GM23338 (cell line): Measurements from ENCODE around the gene MALRD1. TPM values are rescaled to one million over a fixed set of nuclear protein-coding genes. Genes with fewer than 3 reads are reported as not detected.

ENCODE experiments used
- ATAC-seq: fragments of 200-7000 bp; cut with Tn5 transposase; 3 replicates; pipeline ENCODE4 v1.9.1; 2020
- DNase-seq: peaks from one replicate; pipeline ENCODE4 v3.0.0-alpha.2; 2015; ENCODE audit warnings: low spot score
- H2AFZ ChIP-seq: fragments of 200-600 bp; sonication (generic); 2 replicates; pipeline ENCODE4 v1.8.0; 2016; ENCODE audit warnings: antibody characterized with exemption, mild to moderate bottlenecking, moderate library complexity
- H3F3A ChIP-seq: fragments of 200-600 bp; sonication (generic); replicated peaks from 2 replicates; pipeline ENCODE4 v1.8.0; 2017; ENCODE audit warnings: antibody characterized with exemption, mixed run types, low read depth
- H3K27ac ChIP-seq: fragments of 200-600 bp; sonication (generic); 2 replicates; pipeline ENCODE4 v1.6.1; 2016; ENCODE audit warnings: low read depth
- H3K27me3 ChIP-seq: fragments of 200-600 bp; sonication (generic); 2 replicates; pipeline ENCODE4 v1.8.0; 2016; ENCODE audit warnings: mild to moderate bottlenecking, mixed run types, moderate library complexity; ENCODE audit not compliant: insufficient read depth
- H3K36me3 ChIP-seq: fragments of 200-600 bp; sonication (generic); 2 replicates; pipeline ENCODE4 v1.8.0; 2016; ENCODE audit warnings: mild to moderate bottlenecking; ENCODE audit not compliant: insufficient read depth
- H3K4me1 ChIP-seq: fragments of 200-600 bp; sonication (generic); 2 replicates; pipeline ENCODE4 v1.8.0; 2016; ENCODE audit warnings: mild to moderate bottlenecking, moderate library complexity; ENCODE audit not compliant: insufficient read depth
- H3K4me2 ChIP-seq: fragments of 200-600 bp; sonication (generic); 2 replicates; pipeline ENCODE4 v1.7.1; 2017; ENCODE audit warnings: mixed run types
- H3K4me3 ChIP-seq: fragments of 200-600 bp; sonication (generic); 2 replicates; pipeline ENCODE4 v1.6.1; 2016; ENCODE audit warnings: mixed run types
- H3K79me2 ChIP-seq: fragments of 200-600 bp; sonication (generic); replicated peaks from 2 replicates; pipeline ENCODE4 v1.8.0; 2017; ENCODE audit warnings: mild to moderate bottlenecking; ENCODE audit not compliant: insufficient read depth
- H3K9me2 ChIP-seq: fragments of 200-600 bp; sonication (generic); 2 replicates; pipeline ENCODE4 v1.8.0; 2017; ENCODE audit not compliant: insufficient read depth
- H4K20me1 ChIP-seq: fragments of 200-600 bp; sonication (generic); replicated peaks from 2 replicates; pipeline ENCODE4 v1.8.0; 2017; ENCODE audit warnings: mild to moderate bottlenecking; ENCODE audit not compliant: insufficient read depth
- H3K27ac Mint-ChIP-seq: 2 replicates; pipeline ENCODE4 v1.8.0; 2020; ENCODE audit warnings: inconsistent platforms, mild to moderate bottlenecking, moderate library complexity, mixed read lengths
- H3K27me3 Mint-ChIP-seq: 3 replicates; pipeline ENCODE4 v1.8.0; 2022; ENCODE audit warnings: low read depth, mild to moderate bottlenecking, moderate library complexity, mixed read lengths, inconsistent platforms; ENCODE audit not compliant: insufficient read depth, poor library complexity
- H3K36me3 Mint-ChIP-seq: 3 replicates; pipeline ENCODE4 v1.8.0; 2021; ENCODE audit warnings: low read depth, mild to moderate bottlenecking, inconsistent platforms, moderate library complexity, mixed read lengths
- H3K4me1 Mint-ChIP-seq: 3 replicates; pipeline ENCODE4 v1.8.0; 2020; ENCODE audit warnings: mild to moderate bottlenecking, inconsistent platforms, mixed read lengths
- H3K4me3 Mint-ChIP-seq: 3 replicates; pipeline ENCODE4 v1.8.0; 2021; ENCODE audit warnings: moderate library complexity, mild to moderate bottlenecking, inconsistent platforms, mixed read lengths
- H3K9me3 Mint-ChIP-seq: 3 replicates; pipeline ENCODE4 v1.8.0; 2020; ENCODE audit warnings: moderate library complexity, mild to moderate bottlenecking, inconsistent platforms, mixed read lengths
- EZH2 ChIP-seq: fragments of 200-600 bp; sonication (generic); IDR thresholded peaks from one replicate; pipeline ENCODE4 v1.8.0; 2017; ENCODE audit warnings: antibody characterized with exemption, mild to moderate bottlenecking, low read depth; ENCODE audit not compliant: unreplicated experiment
- EZH2phosphoT487 ChIP-seq: fragments of 200-600 bp; sonication (generic); IDR thresholded peaks from one replicate; pipeline ENCODE4 v1.8.1; 2018; ENCODE audit warnings: antibody characterized with exemption; ENCODE audit not compliant: unreplicated experiment
- JUNB ChIP-seq: IDR thresholded peaks from one replicate; pipeline ENCODE4 v1.6.1; 2016; ENCODE audit warnings: antibody characterized with exemption; ENCODE audit not compliant: unreplicated experiment
- NANOG ChIP-seq: IDR thresholded peaks from 2 replicates; pipeline ENCODE4 v1.6.1; 2016; ENCODE audit warnings: antibody characterized with exemption, borderline replicate concordance
- POLR2AphosphoS5 ChIP-seq: IDR thresholded peaks from 2 replicates; pipeline ENCODE4 v1.6.1; 2016; ENCODE audit warnings: antibody characterized with exemption, low read depth
- STAT1 ChIP-seq: IDR thresholded peaks from one replicate; pipeline ENCODE4 v1.6.1; 2016; ENCODE audit warnings: antibody characterized with exemption; ENCODE audit not compliant: unreplicated experiment
- ZNF114 ChIP-seq: fragments of 250-450 bp; sonication (Bioruptor Pico); IDR thresholded peaks from 2 replicates; pipeline ENCODE4 v1.5.0; 2020; ENCODE audit warnings: mild to moderate bottlenecking, moderate library complexity
- ZNF331 ChIP-seq: fragments of 250-450 bp; sonication (Bioruptor Pico); IDR thresholded peaks from 2 replicates; pipeline ENCODE4 v1.5.0; 2020; ENCODE audit warnings: low read depth, mild to moderate bottlenecking, moderate library complexity
- polyA plus RNA-seq: library from polyadenylated mRNA; unstranded; fragments of >200 nt; fragmentation: Nextera tagmentation; extraction: Ambion mirVana; gene quantifications from 2 replicates; pipeline ENCODE4 v1.2.1, GENCODE V29; 2016
- total RNA-seq: library from RNA; depleted of rRNA; stranded (reverse); fragments of >200 nt; shearing (Covaris generic); gene quantifications from 2 replicates; pipeline ENCODE4 v1.2.3, GENCODE V29; 2014
- TF ChIP-seq, protein P1 (sequence below), 2 experiments: fragments of 200-600 bp in 1 of 2; sonication (generic) in 1 of 2; conservative IDR thresholded peaks; 2 replicates each; pipeline versions ENCODE4 v1.5.1 to v1.6.1; 2016 to 2017; ENCODE audit warnings: antibody characterized with exemption in 2 of 2, low read depth in 2 of 2, mild to moderate bottlenecking in 2 of 2, moderate library complexity in 1 of 2
- TF ChIP-seq, protein P2 (sequence below): IDR thresholded peaks from one replicate; pipeline ENCODE4 v1.6.1; 2018; ENCODE audit warnings: antibody characterized with exemption; ENCODE audit not compliant: unreplicated experiment

The MALRD1 gene
- total and polyA plus RNA-seq, 2 experiments from 2014 or later: 0.42 to 1.9 TPM

DNA sequence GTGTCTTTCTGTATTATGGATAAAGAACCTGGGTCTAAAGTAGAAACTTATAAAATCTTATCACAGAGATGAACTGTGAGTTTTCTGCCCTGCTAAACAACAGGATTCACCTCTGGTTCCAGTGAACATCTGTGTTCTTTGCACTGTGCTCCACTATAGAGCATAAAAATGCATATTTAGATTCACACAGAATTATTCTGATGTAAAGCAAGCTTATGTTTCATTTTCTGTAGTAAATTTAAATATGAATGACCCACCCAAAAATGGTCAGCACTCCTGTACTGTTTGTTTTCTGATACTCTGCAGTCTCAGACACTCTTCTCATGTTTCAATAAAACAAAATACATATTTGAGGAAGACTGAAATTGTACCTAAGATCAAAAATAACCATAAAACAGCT is 563.2 kb downstream of the MALRD1 start (continued):
- TF ChIP-seq, protein P1, sequence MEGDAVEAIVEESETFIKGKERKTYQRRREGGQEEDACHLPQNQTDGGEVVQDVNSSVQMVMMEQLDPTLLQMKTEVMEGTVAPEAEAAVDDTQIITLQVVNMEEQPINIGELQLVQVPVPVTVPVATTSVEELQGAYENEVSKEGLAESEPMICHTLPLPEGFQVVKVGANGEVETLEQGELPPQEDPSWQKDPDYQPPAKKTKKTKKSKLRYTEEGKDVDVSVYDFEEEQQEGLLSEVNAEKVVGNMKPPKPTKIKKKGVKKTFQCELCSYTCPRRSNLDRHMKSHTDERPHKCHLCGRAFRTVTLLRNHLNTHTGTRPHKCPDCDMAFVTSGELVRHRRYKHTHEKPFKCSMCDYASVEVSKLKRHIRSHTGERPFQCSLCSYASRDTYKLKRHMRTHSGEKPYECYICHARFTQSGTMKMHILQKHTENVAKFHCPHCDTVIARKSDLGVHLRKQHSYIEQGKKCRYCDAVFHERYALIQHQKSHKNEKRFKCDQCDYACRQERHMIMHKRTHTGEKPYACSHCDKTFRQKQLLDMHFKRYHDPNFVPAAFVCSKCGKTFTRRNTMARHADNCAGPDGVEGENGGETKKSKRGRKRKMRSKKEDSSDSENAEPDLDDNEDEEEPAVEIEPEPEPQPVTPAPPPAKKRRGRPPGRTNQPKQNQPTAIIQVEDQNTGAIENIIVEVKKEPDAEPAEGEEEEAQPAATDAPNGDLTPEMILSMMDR (conservative IDR thresholded peaks at IDR 0.05; ENCODE audit: low read depth in 2 of 2): no peak
- no peak for TF ChIP-seq ZNF114 (CRISPR knock-in tag)
- no peak for TF ChIP-seq NANOG

DNA sequence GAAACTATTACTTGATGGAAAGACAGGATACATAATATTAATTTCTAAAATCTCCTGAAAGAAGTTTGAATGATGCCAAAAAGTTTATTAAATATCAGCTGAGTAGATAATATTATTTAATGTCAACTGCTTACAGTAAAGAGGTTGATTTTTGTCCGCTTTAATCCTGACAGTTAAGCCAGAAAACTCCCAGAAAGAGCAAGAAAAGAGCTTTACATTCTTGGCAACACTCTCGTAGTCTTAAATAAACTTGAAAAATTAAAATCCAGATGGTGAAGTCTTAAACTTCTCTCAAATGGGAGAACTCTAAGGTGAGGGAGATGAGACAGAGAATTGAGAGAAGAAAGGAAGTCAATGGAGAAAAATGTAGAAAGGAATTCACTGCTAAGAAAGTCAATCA is 568.4 kb downstream of the MALRD1 start:
- Histone ChIP-seq H3K79me2 (no peaks in the 10 kb centered on the region), H3K36me3 (no peaks in the 10 kb centered on the region), H3K9me2 (no peaks in the 10 kb centered on the region), H3F3A (no peaks in the 10 kb centered on the region), H4K20me1 (no peaks in the 10 kb centered on the region), H3K27ac (no peak overlapping the region), H2AFZ (no peak overlapping the region), H3K4me1 (no peaks in the 10 kb centered on the region), H3K4me3 (no peak overlapping the region), H3K27me3 (no peaks in the 10 kb centered on the region), H3K4me2 (no peak overlapping the region)
- TF ChIP-seq STAT1 (no peak), NANOG (no peak), POLR2AphosphoS5 (no peak), ZNF114 (CRISPR knock-in tag) (no peak), JUNB (no peak), ZNF331 (CRISPR knock-in tag) (no peak), EZH2phosphoT487 (no peak), EZH2 (no peak)
- TF ChIP-seq, protein P2, sequence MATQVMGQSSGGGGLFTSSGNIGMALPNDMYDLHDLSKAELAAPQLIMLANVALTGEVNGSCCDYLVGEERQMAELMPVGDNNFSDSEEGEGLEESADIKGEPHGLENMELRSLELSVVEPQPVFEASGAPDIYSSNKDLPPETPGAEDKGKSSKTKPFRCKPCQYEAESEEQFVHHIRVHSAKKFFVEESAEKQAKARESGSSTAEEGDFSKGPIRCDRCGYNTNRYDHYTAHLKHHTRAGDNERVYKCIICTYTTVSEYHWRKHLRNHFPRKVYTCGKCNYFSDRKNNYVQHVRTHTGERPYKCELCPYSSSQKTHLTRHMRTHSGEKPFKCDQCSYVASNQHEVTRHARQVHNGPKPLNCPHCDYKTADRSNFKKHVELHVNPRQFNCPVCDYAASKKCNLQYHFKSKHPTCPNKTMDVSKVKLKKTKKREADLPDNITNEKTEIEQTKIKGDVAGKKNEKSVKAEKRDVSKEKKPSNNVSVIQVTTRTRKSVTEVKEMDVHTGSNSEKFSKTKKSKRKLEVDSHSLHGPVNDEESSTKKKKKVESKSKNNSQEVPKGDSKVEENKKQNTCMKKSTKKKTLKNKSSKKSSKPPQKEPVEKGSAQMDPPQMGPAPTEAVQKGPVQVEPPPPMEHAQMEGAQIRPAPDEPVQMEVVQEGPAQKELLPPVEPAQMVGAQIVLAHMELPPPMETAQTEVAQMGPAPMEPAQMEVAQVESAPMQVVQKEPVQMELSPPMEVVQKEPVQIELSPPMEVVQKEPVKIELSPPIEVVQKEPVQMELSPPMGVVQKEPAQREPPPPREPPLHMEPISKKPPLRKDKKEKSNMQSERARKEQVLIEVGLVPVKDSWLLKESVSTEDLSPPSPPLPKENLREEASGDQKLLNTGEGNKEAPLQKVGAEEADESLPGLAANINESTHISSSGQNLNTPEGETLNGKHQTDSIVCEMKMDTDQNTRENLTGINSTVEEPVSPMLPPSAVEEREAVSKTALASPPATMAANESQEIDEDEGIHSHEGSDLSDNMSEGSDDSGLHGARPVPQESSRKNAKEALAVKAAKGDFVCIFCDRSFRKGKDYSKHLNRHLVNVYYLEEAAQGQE: no peak
- DNase-seq: no peak
- Mint-ChIP-seq H3K4me3 (no peak overlapping the region), H3K9me3 (0 out of 3 replicates have a peak, but pooled peaks cover 4% of the 10 kb centered on the region), H3K36me3 (no peaks in the 10 kb centered on the region), H3K4me1 (no peaks in the 10 kb centered on the region), H3K27me3 (no peaks in the 10 kb centered on the region), H3K27ac (no peak overlapping the region)
- ATAC-seq: no peak
